Stimulated activated CD8-positive, alpha-beta memory T cell treated with anti-CD3 and anti-CD28 coated beads, Interleukin-4, amount 100 ng/mL, for 4 hours (primary cell): Measurements from ENCODE around the gene IRF2BP1.
"Not testable (repeated sequence)": the region's sequence is repeated elsewhere in the genome, so short reads cannot be mapped to it uniquely, and the experiment has no call there.

ENCODE experiments used
- DNase-seq, 2 donors: peaks; one replicate each; pipeline ENCODE4 v3.0.0-alpha.2; 2020; ENCODE audit warnings: low read depth in 2 of 2, low spot score in 1 of 2

IRF2BP1 gene

DNA sequence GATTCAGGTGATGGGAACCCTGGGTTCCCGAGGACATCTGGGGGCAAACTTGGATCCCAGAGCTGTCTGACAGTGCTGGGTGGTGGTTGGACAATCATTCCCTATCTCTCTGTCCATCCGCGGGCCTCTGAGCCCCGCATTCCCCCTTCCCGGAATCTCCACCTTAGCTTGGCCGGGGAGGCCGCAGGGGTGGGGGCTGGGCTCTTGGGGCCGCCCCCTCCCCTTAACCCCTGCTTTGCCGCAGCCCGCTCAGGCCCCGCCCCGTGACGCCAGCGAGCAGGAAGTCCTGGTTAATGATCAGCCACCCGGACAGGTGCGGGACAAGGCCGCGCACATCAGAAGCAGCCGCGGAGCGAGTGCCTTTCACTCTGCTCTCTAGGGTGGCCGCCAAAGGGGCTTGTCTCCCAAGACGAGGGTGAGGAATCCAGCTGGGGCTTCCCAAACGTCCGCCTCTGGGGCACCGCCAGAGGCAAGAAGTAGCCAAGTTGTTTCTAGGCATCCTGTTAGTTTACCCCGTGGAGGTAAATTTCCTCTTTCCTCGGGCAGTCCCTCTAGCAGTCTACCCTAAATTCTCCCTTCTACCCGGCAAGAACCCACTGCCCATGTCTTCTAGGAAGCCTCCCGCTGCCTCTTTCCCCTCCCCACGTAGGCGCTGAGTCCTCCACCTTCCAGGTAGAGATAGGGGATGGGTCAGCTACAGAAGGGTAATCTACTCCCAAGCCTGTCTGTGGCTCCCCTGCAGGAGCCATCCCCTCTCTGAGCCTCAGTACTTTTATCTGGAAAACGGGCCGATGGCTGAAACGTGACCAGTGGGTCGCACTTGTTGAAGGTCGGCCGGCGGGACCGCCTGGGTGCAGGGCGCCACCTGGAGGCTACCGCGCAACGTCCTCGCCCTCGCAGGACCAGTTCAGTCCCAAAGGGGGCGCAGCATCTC, 3.0 kb downstream of the IRF2BP1 start:
- DNase-seq = peak; percentile 55 to 60

DNA sequence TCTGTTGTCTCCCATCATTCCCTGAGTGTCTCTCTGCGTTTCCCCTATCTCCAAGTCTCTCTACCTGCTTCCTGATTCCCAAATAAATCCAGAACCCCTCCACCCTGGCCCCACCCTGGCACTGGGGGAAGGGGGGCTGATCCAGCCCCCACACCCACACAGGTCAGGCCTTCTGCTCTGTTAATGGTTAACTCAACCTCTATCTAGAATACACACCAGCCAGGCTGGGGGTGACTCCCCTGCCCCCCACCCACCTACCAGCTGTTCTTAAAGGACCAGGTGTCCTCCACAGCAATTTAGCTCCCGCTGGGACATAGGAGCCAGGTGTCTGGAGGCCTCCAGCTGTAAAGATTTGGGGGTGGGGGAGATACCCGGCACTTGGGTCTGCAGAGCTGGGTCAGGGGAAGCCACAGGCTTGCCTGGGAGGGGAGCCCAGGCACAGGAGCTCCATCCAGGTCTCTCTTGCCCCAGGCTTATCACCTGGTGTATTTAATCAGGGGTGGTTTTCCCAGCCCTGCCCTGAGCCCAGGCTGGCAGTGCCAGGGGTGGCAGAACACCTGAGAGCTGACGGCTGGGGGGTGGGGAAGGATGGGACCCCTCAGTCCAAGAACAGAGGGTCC, 3.9 kb downstream of the IRF2BP1 start:
- no peak for DNase-seq

GRCh38 chr19:45881082-45881908, 4.6 kb downstream of the IRF2BP1 start:
- DNase-seq = no peak

DNA sequence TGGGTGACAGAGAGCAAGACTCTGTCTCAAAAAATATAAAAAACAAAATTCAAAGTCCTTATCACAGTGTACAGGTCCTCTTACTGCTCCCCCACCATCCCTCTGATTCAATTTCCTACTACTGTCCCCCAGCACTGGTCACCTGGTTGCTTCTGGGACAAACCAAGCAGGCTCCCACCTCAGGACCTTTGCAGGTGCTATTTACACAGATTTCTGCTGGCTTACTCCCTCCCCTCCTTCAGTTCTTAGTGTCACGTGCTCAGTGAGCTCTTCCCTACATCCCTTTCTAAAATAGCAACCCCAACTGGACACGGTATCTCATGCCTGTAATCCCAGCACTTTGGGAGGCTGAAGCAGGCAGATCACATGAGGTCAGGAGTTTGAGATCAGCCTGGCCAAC, 6.0 kb downstream of the IRF2BP1 start:
- no peak for DNase-seq

DNA sequence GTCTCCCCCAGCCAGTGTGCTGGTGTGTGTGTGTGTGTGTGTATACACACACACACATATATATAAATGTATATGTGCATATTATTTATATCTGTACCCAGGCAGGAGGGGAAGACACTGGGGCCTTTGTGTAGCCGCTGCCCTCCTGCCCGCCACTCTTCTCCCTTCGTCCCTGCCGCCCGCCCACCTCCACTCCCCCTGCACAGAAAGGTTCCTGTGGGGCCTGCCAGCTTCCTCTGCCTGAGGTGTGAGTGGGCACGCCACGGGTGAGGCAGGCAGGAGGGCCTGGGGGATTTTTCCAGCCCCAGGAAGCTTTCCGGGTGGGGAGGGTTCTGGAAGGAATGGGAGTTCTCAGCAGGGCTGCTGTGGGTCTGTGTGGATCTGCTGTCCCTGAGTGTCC, 6.9 kb downstream of the IRF2BP1 start:
- no peak for DNase-seq

DNA sequence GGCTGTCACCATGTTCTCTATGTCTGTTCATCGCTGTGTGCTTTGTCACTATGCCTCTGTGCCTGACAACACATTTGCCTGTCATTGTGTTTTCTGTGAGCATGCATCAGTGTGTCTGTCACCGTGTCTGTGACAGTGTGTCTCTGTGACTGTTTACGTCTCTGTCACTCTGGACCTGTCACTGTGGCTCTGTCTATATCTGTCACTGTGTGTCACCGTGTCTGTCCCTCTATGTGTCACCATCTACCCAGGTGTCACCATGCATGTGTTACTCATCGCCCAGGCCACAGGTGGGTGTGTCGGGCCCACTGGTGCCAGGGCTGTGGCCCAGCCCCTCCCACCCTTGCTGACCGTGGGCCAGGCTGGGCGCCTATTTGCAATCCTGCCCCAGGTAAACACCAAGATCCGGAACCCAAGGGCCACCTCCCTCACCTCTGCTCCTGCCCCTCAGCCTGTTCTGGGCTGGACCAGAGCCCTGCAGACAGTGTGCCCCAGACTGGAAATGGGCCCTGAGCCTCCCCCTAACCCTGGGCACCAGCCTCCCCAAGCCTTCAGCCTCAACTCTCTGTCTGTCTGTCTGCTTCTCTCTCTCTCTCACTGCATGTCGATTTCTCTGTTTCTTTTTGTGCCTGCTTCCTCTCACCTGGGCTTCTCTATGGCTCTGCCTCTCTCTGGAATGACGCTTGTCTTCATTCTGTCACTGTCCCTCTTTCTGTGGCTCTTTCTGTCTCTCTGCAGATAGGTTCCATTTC, 7.7 kb downstream of the IRF2BP1 start:
- no peak for DNase-seq

GRCh38 chr19:45876411-45877197, 9.3 kb downstream of the IRF2BP1 start:
- DNase-seq = no peak

- no peak for DNase-seq
These were observed 9.9 kb downstream of the IRF2BP1 start for GRCh38 chr19:45876161-45876410.

- no peak for DNase-seq
These were observed 11.3 kb downstream of the IRF2BP1 start for GRCh38 chr19:45874620-45874966.

DNA sequence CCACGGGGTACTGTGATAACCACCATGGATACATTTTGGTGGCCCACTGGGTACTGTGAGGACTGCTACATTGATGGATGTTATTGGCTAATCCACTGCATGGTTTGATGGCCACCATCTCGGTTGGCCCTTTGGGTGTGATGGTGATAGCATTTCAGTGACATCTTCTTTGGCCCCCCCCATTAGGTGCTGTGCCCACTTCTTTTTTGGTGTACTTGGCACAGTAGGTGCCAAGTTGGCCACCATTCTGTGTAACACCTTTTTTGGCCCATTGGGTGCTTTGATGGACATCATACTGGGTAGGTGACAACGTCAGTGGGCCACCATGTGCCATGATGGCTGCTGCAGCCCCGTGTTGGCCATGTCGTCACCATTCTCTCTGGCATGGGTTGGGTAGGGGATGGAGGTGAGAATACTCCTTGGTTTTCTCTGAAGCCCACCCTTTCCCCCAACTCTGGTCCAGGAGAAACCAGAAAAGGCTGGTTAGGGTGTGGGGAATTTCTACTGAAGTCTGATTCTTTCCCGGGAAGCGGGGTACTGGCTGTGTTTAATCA, 12.6 kb downstream of the IRF2BP1 start:
- no peak for DNase-seq

DNA sequence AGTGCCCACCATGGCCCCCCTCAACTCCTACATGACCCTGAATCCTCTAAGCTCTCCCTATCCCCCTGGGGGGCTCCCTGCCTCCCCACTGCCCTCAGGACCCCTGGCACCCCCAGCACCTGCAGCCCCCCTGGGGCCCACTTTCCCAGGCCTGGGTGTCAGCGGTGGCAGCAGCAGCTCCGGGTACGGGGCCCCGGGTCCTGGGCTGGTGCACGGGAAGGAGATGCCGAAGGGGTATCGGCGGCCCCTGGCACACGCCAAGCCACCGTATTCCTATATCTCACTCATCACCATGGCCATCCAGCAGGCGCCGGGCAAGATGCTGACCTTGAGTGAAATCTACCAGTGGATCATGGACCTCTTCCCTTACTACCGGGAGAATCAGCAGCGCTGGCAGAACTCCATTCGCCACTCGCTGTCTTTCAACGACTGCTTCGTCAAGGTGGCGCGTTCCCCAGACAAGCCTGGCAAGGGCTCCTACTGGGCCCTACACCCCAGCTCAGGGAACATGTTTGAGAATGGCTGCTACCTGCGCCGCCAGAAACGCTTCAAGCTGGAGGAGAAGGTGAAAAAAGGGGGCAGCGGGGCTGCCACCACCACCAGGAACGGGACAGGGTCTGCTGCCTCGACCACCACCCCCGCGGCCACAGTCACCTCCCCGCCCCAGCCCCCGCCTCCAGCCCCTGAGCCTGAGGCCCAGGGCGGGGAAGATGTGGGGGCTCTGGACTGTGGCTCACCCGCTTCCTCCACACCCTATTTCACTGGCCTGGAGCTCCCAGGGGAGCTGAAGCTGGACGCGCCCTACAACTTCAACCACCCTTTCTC, 13.6 kb downstream of the IRF2BP1 start:
- DNase-seq = no peak

DNA sequence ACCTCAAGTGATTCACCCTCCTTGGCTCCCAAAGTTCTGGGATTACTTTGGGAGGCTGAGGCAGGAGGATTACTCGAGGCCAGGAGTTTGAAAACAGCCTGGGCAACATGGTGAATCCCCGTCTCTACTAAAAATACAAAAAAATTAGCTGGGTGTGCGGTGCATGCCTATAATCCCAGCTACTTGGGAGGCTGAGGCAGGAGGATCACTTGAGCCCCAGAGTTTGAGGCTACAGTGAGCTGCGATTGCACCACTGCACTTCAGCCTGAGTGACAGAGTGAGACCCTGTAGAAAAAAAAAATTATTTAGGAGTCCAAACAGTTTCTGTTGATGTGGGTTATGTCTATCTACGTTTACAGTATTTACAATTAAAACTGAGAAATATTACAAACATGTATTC, 15.1 kb downstream of the IRF2BP1 start:
- DNase-seq = no peak

- DNase-seq = not testable (repeated sequence)
These were observed 18.7 kb downstream of the IRF2BP1 start for GRCh38 chr19:45867241-45867640.

DNA sequence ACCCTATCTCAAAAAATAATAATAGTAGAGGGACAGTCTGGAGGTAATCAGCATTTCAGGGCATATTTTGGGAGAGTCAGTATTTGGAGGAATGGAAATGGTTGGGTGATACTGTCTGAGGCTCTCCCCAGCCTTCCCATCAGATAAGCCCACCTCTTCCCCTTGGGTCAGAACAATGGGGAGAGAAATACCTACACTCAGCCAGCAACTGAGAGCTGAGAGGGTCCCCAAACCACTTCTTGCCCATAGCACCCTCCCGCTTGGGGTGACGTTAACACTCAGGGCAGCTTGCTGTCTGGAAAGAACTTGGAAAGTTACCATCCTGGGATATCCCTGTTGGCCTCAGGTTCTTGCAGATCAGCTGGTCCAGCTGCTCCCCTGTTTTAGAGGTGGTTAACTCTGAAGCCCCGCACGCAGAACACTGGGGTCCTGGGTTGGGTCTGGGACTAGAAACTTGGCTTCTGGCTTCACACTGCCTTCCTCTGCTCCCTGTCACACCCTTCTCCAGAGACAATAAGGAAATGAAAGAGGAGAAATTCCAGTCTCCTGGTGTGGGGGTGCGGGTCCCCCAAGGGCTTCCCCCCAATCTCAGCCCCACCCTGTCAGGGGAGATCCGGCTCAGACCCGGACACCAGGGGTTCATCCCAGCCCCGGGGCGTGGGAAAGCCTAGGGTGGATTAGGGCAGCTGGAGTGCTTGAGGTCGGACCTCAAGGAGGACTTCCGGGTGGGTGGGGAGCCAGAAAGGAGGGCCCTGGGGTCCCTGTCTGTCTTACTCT, 19.4 kb downstream of the IRF2BP1 start:
- no peak for DNase-seq

DNA sequence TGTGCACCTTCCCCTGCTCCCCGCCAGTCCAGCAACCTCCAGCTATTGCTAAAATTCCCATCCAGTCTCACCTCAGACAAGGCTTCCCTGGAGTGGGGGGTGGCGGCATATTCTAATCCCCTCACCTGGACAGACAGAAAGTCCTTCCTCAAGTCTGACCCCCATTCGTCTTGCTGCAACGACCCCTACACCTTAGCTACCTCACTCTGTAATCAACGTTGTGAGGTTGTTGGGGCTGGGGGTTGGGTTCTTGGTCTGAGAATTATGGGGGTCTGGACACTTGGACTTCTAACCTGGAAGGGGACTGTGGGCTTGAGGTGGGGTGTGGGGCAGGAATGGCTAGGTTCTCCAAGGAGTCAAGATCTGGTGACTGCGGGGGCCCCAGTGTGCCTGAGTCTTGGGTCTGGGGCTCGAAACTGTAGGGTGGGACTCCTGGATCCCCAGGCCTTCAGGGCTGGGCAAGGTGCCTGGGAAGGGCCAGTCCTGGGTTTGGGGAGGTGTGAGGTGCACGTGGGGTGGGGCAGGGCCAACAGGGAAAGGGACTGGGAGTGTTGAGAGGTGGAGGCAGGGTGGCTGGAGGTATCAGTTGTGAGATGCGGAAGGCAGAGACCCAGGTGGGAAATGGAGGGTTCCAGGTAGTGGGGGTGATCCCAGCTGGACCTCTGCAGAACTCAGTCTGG, 20.5 kb downstream of the IRF2BP1 start:
- no peak for DNase-seq

DNA sequence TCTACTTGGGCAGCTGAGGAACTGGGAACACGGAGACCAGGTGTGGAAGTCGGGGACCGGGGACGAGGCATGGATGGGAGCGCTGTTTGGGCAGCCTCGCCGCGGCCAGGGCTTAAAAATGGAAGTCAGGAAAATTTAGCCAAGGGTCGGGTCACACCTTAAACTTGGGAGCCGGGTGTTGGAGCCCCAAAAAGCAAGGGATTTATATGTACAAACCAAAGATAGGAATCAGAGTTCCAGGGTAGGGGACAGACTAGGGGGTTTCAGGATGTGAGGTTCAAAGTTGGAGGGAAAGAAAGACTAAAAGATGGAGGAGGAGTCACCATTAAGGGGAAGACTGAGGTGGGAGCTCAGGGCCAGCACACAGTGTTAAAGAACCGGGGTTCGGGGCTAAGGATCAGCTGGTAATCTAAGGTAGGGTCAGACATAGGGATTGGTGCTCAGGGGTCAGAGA, 21.3 kb downstream of the IRF2BP1 start:
- no peak for DNase-seq

- no peak for DNase-seq
These were observed 21.9 kb downstream of the IRF2BP1 start, which contains the start of gene FOXA3 for GRCh38 chr19:45863840-45864628. Gene FOXA3, plus strand, starts transcription at chr19:45864326. Its CDS starts 131 bp downstream, at chr19:45864457.
